NCI-H2029 (cell line): ENCODE results near the gene ARHGAP26.

Experiments
- DNase-seq: peaks from one replicate; lab custom pipeline; 2025; lab: John Stamatoyannopoulos, UW

ARHGAP26 gene

GRCh38 chr5:142748568-142749249 is 21.5 kb upstream of the ARHGAP26 start:
- no peak for DNase-seq

GRCh38 chr5:142749321-142749720 is 20.9 kb upstream of the ARHGAP26 start:
- no peak for DNase-seq

- DNase-seq, result no peak
These were observed 17.0 kb upstream of the ARHGAP26 start for GRCh38 chr5:142753116-142753631.

GRCh38 chr5:142754031-142754430 is 16.1 kb upstream of the ARHGAP26 start:
- no peak for DNase-seq

- no peak for DNase-seq
These were observed 13.6 kb upstream of the ARHGAP26 start for GRCh38 chr5:142756576-142756975.

GRCh38 chr5:142757564-142757963 is 12.6 kb upstream of the ARHGAP26 start:
- no peak for DNase-seq

GRCh38 chr5:142758062-142758795 is 11.9 kb upstream of the ARHGAP26 start:
- no peak for DNase-seq

- no peak for DNase-seq
These were observed 11.4 kb upstream of the ARHGAP26 start for GRCh38 chr5:142758796-142759145.

- DNase-seq, result no peak
These were observed 6.5 kb upstream of the ARHGAP26 start for GRCh38 chr5:142763701-142764100.

- DNase-seq, result no peak
These were observed 3.0 kb upstream of the ARHGAP26 start for GRCh38 chr5:142767178-142767577.

GRCh38 chr5:142767911-142768310 is 2.3 kb upstream of the ARHGAP26 start:
- DNase-seq, result no peak

- DNase-seq, result no peak
These were observed 855 bp upstream of the ARHGAP26 start for GRCh38 chr5:142769251-142769792.

GRCh38 chr5:142770650-142771609 is 753 bp downstream of the ARHGAP26 start:
- DNase-seq, result no peak

GRCh38 chr5:142771666-142772065 is 1.5 kb downstream of the ARHGAP26 start:
- DNase-seq, result no peak

GRCh38 chr5:142772446-142773293 is 2.5 kb downstream of the ARHGAP26 start:
- no peak for DNase-seq

- DNase-seq, result no peak
These were observed 6.9 kb downstream of the ARHGAP26 start for GRCh38 chr5:142777099-142777498.

GRCh38 chr5:142777850-142778249 is 7.7 kb downstream of the ARHGAP26 start:
- no peak for DNase-seq

- no peak for DNase-seq
These were observed 9.1 kb downstream of the ARHGAP26 start for GRCh38 chr5:142779163-142779840.

GRCh38 chr5:142780871-142781270 is 10.7 kb downstream of the ARHGAP26 start:
- DNase-seq, result no peak

- DNase-seq, result no peak
These were observed 12.9 kb downstream of the ARHGAP26 start for GRCh38 chr5:142782976-142783530.
